SU-DHL-6 (cell line): Measurements from ENCODE around the gene GSTT4.

Source experiments
- EZH2phosphoT487 ChIP-seq: fragments of 200-600 bp; sonication (generic), shearing (Covaris generic); conservative IDR thresholded peaks from 2 replicates; pipeline ENCODE4 v1.6.1; 2018; ENCODE audit warnings: mild to moderate bottlenecking, antibody characterized with exemption, low read length, moderate library complexity, mixed read lengths
- TF ChIP-seq, protein P1 (sequence below): fragments of 200-600 bp; sonication (generic); IDR thresholded peaks from one replicate; pipeline ENCODE4 v1.5.1; 2017; ENCODE audit warnings: antibody characterized with exemption, mild to moderate bottlenecking, low read length, moderate library complexity; ENCODE audit not compliant: insufficient read depth, poor library complexity, severe bottlenecking

DNA sequence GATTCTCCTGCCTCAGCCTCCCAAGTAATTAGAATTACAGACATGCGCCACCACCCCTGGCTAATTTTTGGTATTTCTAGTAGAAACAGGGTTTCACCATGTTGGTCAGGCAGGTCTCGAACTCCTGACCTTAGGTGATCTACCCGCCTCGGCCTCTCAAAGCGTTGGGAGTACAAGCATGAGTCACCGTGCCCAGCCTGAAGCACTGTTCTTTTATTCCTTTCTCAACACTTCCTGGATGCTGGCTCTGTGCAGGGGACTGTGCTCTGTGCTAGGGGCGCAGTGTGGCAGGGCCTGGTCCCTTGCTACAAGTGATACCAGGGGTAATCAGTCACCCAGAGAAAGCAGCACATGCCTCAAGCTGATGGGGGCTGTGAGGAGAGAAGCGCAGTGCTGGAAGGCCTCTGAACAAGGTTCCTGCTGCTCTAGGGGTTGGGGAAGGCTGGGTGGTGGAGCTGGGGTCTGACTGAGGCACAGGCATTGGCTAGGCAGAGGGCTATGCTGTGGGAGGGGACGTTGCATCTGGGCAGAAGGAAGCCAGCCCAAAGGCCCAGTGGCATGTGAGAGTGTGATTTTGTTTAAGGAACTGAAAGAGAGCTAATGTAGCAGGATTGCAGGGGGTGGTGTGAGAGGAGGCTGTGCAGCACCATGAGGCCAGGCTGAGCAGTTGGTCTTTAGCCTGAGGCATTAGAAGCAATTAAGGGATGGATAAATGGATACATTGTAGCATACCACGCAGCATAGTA is 48.4 kb upstream of the GSTT4 start:
- TF ChIP-seq, protein P1, sequence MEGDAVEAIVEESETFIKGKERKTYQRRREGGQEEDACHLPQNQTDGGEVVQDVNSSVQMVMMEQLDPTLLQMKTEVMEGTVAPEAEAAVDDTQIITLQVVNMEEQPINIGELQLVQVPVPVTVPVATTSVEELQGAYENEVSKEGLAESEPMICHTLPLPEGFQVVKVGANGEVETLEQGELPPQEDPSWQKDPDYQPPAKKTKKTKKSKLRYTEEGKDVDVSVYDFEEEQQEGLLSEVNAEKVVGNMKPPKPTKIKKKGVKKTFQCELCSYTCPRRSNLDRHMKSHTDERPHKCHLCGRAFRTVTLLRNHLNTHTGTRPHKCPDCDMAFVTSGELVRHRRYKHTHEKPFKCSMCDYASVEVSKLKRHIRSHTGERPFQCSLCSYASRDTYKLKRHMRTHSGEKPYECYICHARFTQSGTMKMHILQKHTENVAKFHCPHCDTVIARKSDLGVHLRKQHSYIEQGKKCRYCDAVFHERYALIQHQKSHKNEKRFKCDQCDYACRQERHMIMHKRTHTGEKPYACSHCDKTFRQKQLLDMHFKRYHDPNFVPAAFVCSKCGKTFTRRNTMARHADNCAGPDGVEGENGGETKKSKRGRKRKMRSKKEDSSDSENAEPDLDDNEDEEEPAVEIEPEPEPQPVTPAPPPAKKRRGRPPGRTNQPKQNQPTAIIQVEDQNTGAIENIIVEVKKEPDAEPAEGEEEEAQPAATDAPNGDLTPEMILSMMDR, result no peak
- TF ChIP-seq EZH2phosphoT487, result no peak
